SKM-1 treated with dmso at 0.1 percent for 144 hours (cell line): ENCODE data around the gene CSHL1.

ENCODE experiments used
- DNase-seq: peaks from one replicate; lab custom pipeline; 2025; ENCODE audit not compliant: unreplicated experiment; lab: John Stamatoyannopoulos, UW

The CSHL1 gene

GRCh38 chr17:63911041-63911635, at the start of gene CSHL1:
TSS of gene CSHL1 (minus strand) at chr17:63911258. CDS start at chr17:63911196, 62 bp downstream.
- no peak for DNase-seq

- DNase-seq = no peak
These were observed 49.4 kb upstream of the CSHL1 start for GRCh38 chr17:63960430-63960829.

- DNase-seq = no peak
These were observed 48.9 kb upstream of the CSHL1 start for GRCh38 chr17:63960006-63960405.

- DNase-seq = no peak
These were observed 45.4 kb upstream of the CSHL1 start for GRCh38 chr17:63956296-63956920.

GRCh38 chr17:63955791-63956190, 44.7 kb upstream of the CSHL1 start:
- DNase-seq = no peak

- DNase-seq = no peak
These were observed 44.2 kb upstream of the CSHL1 start for GRCh38 chr17:63955232-63955631.

GRCh38 chr17:63954402-63955063, 43.5 kb upstream of the CSHL1 start:
- peak; percentile 4 for DNase-seq

GRCh38 chr17:63950940-63951907, 40.2 kb upstream of the CSHL1 start:
- no peak for DNase-seq

GRCh38 chr17:63949576-63950250, 38.7 kb upstream of the CSHL1 start:
- DNase-seq = no peak

GRCh38 chr17:63948521-63948920, 37.5 kb upstream of the CSHL1 start:
- no peak for DNase-seq

- no peak for DNase-seq
These were observed 36.8 kb upstream of the CSHL1 start for GRCh38 chr17:63947711-63948330.

- DNase-seq = peak; percentile 61
These were observed 35.6 kb upstream of the CSHL1 start for GRCh38 chr17:63946440-63947363.

- no peak for DNase-seq
These were observed 34.9 kb upstream of the CSHL1 start for GRCh38 chr17:63945784-63946439.

GRCh38 chr17:63944736-63945499, 33.9 kb upstream of the CSHL1 start:
- DNase-seq = no peak

- DNase-seq = no peak
These were observed 32.7 kb upstream of the CSHL1 start for GRCh38 chr17:63943745-63944144.

GRCh38 chr17:63942309-63942985, 31.4 kb upstream of the CSHL1 start:
- no peak for DNase-seq

GRCh38 chr17:63941751-63942150, 30.7 kb upstream of the CSHL1 start:
- no peak for DNase-seq
